HUES64 (cell line): Measurements from ENCODE around the gene BOLA2B. TPM values are rescaled to one million over a fixed set of nuclear protein-coding genes. Genes with fewer than 3 reads are reported as not detected.
"Not testable (repeated sequence)": the region's sequence is repeated elsewhere in the genome, so short reads cannot be mapped to it uniquely, and the experiment has no call there.

Experiments
- H3K27ac ChIP-seq: 2 replicates; pipeline ENCODE4 v1.7.0; 2013; ENCODE audit warnings: low read depth, low read length, inconsistent platforms
- H3K27me3 ChIP-seq: 2 replicates; pipeline ENCODE4 v1.6.1; 2013; ENCODE audit warnings: mild to moderate bottlenecking, low read length; ENCODE audit not compliant: insufficient read depth
- H3K36me3 ChIP-seq: 2 replicates; pipeline ENCODE4 v1.6.1; 2013; ENCODE audit warnings: mild to moderate bottlenecking, low read length; ENCODE audit not compliant: insufficient read depth
- H3K4me1 ChIP-seq: 2 replicates; pipeline ENCODE4 v1.6.1; 2013; ENCODE audit warnings: mild to moderate bottlenecking, low read length, moderate library complexity; ENCODE audit not compliant: insufficient read depth
- H3K4me3 ChIP-seq: 2 replicates; pipeline ENCODE4 v1.5.1; 2013; ENCODE audit warnings: mild to moderate bottlenecking, low read length, moderate library complexity
- H3K9ac ChIP-seq: 2 replicates; pipeline ENCODE4 v1.6.1; 2013; ENCODE audit warnings: mild to moderate bottlenecking, low read depth, low read length
- H3K9me3 ChIP-seq: 2 replicates; pipeline ENCODE4 v1.6.1; 2013; ENCODE audit warnings: low read depth, low read length; ENCODE audit not compliant: insufficient read depth
- WGBS: fragments of 150-250, 120-280 bp; methylation state at CpG from one replicate; pipeline ENCODE4 v1.1.7; 2013; ENCODE audit warnings: missing lambda C conversion rate; 5-methylcytosine and 5-hydroxymethylcytosine counted together
- polyA plus RNA-seq, 2 experiments: library from polyadenylated mRNA; stranded (reverse); fragments of 50-300 nt; gene quantifications; one replicate each; pipeline ENCODE4 v1.2.3, GENCODE V29; 2013

BOLA2B gene
- polyA plus RNA-seq (2013, experiment 1 of 2) = 126 TPM
- polyA plus RNA-seq (2013, experiment 2 of 2) = 100 TPM

- no CpG with 5 or more reads among the region's 34 CpGs for WGBS
- not testable (repeated sequence) for H3K27me3 ChIP-seq, H3K36me3 ChIP-seq, H3K4me1 ChIP-seq, H3K9me3 ChIP-seq, H3K27ac ChIP-seq, H3K9ac ChIP-seq
- peak within 1 kb of the TSS; percentile 47 for H3K4me3 ChIP-seq
Observed at GRCh38 chr16:30193615-30194014, at the start of gene BOLA2B, which contains the start of gene SLX1A. Gene BOLA2B (minus strand): TSS chr16:30193666. CDS start chr16:30193595, 71 bp downstream. Gene SLX1A (plus strand): TSS chr16:30193875. CDS start chr16:30194085, 210 bp downstream.

- H3K27me3 ChIP-seq, H3K9ac ChIP-seq, H3K4me3 ChIP-seq, H3K36me3 ChIP-seq, H3K9me3 ChIP-seq, H3K27ac ChIP-seq, H3K4me1 ChIP-seq: not testable (repeated sequence)
- WGBS = no CpG with 5 or more reads among the region's 5 CpGs
Observed at GRCh38 chr16:30217082-30217481, 23.6 kb upstream of the BOLA2B start.

GRCh38 chr16:30211414-30211813 lies 17.9 kb upstream of the BOLA2B start:
- H3K27me3 ChIP-seq, H3K9me3 ChIP-seq, H3K9ac ChIP-seq, H3K4me3 ChIP-seq, H3K36me3 ChIP-seq, H3K4me1 ChIP-seq, H3K27ac ChIP-seq: not testable (repeated sequence)
- WGBS = no CpG with 5 or more reads among the region's 4 CpGs

- H3K27ac ChIP-seq, H3K27me3 ChIP-seq, H3K36me3 ChIP-seq, H3K4me1 ChIP-seq, H3K9me3 ChIP-seq, H3K9ac ChIP-seq, H3K4me3 ChIP-seq: not testable (repeated sequence)
- WGBS = no CpG with 5 or more reads among the region's 6 CpGs
Observed at GRCh38 chr16:30209032-30209431, 15.6 kb upstream of the BOLA2B start.

- not testable (repeated sequence) for H3K4me3 ChIP-seq, H3K27ac ChIP-seq, H3K9ac ChIP-seq, H3K36me3 ChIP-seq, H3K27me3 ChIP-seq, H3K9me3 ChIP-seq, H3K4me1 ChIP-seq
- WGBS = no CpG with 5 or more reads among the region's 9 CpGs
Observed at GRCh38 chr16:30207063-30207704, 13.7 kb upstream of the BOLA2B start.

GRCh38 chr16:30206252-30206651 lies 12.8 kb upstream of the BOLA2B start:
- not testable (repeated sequence) for H3K4me1 ChIP-seq, H3K27ac ChIP-seq, H3K27me3 ChIP-seq, H3K9ac ChIP-seq, H3K36me3 ChIP-seq, H3K9me3 ChIP-seq
- H3K4me3 ChIP-seq = 0 out of 2 replicates have a peak overlapping the region, but pooled peaks have one; percentile 46
- no CpG with 5 or more reads among the region's 33 CpGs for WGBS

- not testable (repeated sequence) for H3K4me1 ChIP-seq, H3K9me3 ChIP-seq, H3K36me3 ChIP-seq, H3K27ac ChIP-seq, H3K27me3 ChIP-seq, H3K9ac ChIP-seq
- WGBS = 5% methylated on average over 14 of the region's 52 CpGs
- H3K4me3 ChIP-seq = peak overlapping the region; percentile 46; the same call in 1 of the 2 replicates
Observed at GRCh38 chr16:30205541-30206236, 12.2 kb upstream of the BOLA2B start.

GRCh38 chr16:30199608-30200343 lies 6.3 kb upstream of the BOLA2B start:
- H3K4me1 ChIP-seq, H3K27ac ChIP-seq, H3K27me3 ChIP-seq, H3K9me3 ChIP-seq, H3K36me3 ChIP-seq, H3K9ac ChIP-seq, H3K4me3 ChIP-seq: not testable (repeated sequence)
- no CpG with 5 or more reads among the region's 15 CpGs for WGBS

GRCh38 chr16:30199049-30199448 lies 5.6 kb upstream of the BOLA2B start, which contains the start of gene SULT1A3:
Gene SULT1A3 (plus strand): TSS chr16:30199255. CDS start chr16:30200729, 1,474 bp downstream.
- not testable (repeated sequence) for H3K36me3 ChIP-seq, H3K9ac ChIP-seq, H3K4me3 ChIP-seq, H3K27me3 ChIP-seq, H3K27ac ChIP-seq, H3K9me3 ChIP-seq, H3K4me1 ChIP-seq
- no CpG with 5 or more reads among the region's 3 CpGs for WGBS

GRCh38 chr16:30197001-30197400 lies 3.5 kb upstream of the BOLA2B start:
- H3K27me3 ChIP-seq, H3K36me3 ChIP-seq, H3K9me3 ChIP-seq, H3K4me1 ChIP-seq, H3K4me3 ChIP-seq, H3K9ac ChIP-seq, H3K27ac ChIP-seq: not testable (repeated sequence)
- WGBS = no CpG with 5 or more reads among the region's 2 CpGs

- not testable (repeated sequence) for H3K27me3 ChIP-seq, H3K36me3 ChIP-seq, H3K4me1 ChIP-seq, H3K9me3 ChIP-seq, H3K9ac ChIP-seq, H3K27ac ChIP-seq
- 2% methylated on average over 9 of the region's 60 CpGs for WGBS
- H3K4me3 ChIP-seq = peak overlapping the region; percentile 47
Observed at GRCh38 chr16:30194172-30194925, 883 bp upstream of the BOLA2B start.
